GM21737 (cell line): ENCODE measurements around the gene TMEM269.
"Not testable (repeated sequence)": the region's sequence is repeated elsewhere in the genome, so short reads cannot be mapped to it uniquely, and the experiment has no call there.

Experiments used
- ATAC-seq: cut with Tn5 transposase; IDR thresholded peaks from one replicate; pipeline ENCODE4 v1.9.1; 2021; ENCODE audit warnings: mild to moderate bottlenecking, moderate library complexity; ENCODE audit not compliant: unreplicated experiment

TMEM269 gene

DNA sequence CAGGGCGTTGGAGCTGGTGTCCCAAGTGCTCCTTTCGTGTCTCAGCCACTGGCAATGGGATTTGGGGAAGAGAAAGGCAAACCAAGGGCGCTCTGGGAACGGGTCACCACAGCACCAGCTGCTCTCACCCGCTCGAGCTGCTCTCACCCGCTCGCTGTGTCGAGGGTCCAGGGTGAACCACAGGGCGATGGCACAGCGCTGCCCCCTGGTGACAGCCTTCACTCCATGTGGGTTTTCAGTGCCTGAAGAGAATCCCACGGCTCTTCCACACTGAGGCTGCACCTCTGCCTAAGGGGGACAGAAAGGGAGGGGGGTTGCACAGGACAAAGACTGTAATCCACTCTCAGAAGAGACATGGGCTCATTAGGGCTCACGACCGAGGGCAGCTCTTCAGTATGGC lies 37.7 kb upstream of the TMEM269 start:
- no peak for ATAC-seq

DNA sequence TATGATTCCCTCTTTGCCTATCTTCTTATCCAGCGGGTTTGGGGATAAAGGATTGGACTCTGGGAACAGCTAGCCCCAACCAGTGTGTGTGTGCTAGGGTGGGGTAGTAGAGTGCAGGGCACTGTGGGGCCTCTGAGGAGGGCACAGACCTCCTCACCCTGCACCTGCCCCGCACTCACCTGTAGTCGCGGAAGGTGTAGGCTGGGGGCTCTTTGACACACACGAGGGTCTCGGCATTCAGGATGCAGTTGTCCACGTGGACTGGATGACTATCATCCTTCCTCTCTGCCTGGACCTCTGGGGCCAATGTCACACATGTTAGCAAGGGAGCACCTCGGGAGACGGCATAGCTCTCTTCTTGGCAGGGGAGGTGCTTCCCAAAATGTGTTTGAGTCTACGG lies 36.8 kb upstream of the TMEM269 start:
- no peak for ATAC-seq

DNA sequence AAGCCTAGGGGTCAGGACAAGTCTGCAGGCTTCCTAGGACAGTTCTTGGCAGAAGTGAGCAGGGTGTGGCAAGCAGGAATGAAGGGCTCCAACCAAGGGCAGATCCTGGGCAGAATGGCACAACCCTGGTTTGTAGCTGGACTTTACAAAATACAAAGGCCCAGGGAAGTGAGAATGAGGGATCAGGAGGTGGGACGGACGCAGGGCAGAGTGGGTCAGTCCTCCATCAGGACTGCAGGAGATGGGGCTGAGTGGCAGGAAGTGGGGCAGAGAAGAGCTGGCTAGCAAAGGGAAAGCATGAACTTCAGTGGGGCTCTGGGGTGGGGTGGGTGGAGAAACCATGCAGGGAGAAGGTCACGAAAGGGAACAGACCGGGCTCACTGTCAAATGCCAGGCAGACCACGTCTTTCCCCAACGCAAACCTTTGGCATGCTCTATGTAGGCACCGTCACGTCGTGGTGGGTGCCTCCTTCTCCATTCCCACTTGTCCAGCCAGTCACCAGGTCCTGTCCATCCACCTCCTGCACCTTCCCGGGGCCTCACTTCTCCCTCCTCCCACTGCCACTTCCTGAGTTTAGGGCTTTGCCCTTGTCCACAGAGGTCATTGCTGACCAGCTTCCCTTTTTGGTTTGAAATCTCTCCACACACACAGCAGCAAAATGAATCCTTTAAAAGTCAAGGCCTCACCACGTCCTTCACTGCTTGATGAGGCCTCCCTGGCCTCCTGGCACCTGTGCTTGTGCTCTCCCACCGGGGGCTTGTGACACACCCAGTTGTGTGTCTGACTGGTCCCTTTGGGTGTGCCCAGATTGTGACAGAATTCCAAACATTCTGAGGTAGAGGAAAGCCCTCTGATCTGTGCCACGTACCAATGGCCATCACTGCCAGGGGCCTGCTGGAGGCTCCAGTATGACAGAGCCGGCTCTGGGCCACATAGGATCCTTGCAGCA lies 36.1 kb upstream of the TMEM269 start:
- no peak for ATAC-seq

DNA sequence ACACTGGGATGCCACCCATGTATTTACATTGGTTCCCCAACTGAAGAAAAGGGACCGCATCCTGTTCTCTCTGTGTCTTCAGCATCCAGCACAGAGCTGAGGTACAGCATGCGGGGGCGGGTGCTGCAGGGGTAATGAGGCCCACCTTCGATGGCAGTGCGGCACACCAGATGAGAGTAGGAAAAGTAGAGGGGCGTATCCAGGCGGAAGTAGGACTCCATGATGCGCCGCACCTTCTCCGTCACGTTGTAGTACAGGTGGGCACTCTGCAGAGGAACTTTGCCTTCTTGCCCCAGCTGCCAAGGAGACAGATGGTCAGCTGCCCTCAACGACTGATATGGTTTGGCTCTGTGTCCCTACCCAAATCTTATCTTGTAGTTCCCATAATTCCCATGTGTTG lies 34.8 kb upstream of the TMEM269 start:
- ATAC-seq, result no peak

DNA sequence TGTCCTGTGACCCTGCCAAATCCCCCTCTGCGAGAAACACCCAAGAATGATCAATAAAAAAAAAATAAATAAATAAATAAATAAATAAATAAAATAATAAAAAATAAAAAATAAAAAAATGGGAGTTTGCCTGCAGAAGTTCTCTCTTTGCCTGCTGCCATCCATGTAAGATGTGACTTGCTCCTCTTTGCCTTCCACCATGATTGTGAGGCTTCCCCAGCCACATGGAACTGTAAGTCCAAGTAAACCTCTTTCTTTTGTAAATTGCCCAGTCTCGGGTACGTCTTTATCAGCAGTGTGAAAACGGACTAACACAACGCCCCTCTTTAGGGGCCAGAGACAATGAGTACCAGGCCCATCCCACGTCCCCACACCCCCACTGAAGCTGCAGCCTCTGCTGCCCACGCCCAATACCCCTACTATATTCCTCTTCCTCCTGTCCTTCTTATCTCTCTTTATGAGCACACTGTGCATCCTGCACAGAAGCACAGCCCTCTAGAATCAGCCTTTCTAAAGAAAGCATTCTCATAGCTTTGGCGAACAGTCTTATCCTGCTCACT lies 33.2 kb upstream of the TMEM269 start:
- not testable (repeated sequence) for ATAC-seq

DNA sequence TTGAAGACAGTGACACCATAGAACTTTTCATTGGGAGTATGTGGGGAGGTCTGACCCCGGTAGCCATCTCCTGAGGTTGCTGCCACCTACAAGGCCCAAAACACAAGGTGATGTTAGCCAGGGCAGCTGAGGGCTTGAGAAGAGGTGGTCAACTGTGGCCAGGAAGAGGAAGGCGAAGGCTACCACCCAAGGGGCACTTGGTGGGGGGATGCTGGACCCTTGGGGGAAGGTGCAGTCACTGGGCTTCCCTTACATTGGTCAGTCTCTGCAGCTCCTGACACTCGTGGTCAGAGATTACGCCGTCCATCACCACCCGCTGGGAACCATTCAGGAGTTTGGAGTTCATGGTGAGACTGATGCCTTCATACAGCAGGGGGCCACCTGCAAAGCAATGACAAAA lies 32.5 kb upstream of the TMEM269 start:
- ATAC-seq, result no peak

DNA sequence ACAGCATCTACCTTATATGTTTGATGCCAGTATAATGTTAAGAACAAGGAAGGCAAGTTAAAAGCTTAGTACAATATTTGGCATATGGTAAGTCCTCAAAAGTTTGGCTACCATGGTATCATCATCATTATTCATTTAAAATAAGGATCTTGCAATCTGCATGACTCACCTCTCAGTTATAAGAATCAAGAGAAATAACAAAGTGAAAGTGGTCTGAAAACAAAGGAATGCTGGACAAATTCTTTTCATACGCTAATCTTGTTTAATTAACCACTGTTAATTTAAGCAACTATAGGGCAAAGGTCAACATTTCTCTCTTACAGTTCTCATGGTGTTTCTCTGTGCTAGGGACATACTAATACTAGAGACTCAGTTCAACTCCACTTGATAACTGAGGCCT lies 31.7 kb upstream of the TMEM269 start:
- no peak for ATAC-seq

DNA sequence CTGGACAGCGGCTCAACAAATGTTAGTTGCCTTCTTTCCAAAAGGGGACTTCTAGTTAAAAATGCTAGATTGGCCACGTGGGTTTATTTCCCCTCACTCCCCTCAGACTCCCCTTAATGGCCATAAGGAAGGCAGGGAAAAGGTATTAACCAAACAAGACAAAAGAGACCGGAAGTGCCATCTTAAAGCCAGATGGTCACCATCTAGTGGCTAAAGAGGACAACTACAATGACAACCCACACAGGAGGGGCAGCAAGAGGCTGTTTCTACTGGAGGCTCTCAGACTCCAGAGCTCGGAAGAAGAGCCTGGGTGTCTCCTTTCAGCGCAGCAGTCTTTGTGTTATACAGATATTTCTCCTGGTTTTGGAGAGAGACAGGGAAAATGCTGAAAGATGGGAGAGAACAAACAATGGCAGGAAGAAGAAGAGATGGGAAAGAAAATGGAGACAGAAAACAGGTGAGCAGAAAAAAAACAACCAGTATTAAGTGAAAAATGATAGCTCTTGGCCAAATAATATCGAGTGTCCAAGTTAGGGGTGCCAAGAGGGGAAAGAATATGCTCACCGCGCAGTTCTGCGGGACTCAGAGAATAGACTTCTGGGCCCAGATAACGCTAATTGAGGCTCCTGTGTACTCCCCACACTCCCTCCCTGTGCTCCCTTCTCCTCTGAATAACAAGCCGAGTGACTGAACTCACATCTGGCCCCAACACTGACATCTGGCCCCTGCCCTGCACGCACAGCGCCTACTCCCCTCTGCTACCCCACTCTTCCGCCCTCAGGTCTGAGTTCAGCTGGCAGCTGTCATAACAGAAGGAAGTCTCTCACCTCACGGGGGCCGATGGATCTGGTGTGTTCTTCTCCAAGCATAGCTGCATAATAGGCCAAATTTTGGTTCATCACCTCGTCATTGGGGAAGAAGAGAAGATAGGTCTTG lies 27.6 kb upstream of the TMEM269 start:
- no peak for ATAC-seq

DNA sequence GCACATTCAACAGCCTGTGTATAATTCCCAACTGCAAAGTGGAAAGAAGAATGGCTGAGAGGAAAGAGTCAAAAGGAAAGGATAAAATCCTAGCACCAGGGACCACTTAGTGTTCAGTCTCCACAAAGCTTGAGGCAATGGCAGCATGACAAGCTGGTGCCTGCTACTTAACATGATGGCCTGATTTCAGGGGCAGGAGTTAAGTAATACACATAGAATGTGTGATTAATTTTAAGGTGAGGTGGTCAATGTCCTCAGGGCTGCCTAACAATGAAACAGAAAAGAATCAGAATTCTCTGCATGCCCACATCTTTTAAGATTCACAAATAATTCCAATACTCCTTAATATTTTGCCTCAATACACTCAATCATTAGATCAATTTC lies 26.9 kb upstream of the TMEM269 start:
- ATAC-seq, result no peak

DNA sequence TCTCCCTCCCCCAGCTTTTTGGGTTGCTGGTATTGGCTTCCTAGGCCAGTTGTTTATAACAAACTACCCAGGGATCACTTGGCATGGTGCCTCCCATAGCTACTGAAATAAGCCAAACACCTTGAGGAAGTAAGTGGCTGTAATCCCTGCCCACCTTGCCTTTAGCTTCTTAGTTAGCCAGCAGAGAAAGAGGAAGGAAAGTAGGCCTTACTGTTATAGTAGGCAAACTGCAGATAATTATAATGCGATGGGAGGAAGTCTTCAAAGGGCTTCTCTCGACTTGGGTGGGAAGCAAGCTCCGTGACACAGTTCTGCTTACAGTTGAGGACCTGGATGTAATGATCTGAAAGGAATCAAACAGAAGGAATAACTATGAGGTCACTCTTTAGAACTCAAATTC lies 26.1 kb upstream of the TMEM269 start:
- ATAC-seq, result no peak

DNA sequence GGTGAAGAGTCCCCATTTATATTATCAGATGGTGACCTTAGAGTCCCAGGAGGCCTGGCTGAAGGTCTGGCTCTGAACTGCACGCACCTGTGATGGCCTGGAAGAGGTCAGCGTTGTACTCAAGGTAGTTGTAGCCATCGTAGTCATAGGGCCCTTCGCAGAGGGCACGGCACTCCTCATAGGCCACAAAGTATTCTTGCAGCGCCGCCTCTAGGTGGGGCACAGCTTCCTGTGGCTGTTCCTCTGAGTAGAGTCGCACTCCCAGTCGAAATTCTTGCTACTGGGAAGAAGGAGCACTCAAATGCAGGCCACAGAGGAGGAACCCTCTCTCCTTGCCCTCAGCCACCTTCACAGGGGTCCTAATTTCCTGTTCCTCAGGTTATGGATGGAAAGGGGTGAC lies 25.7 kb upstream of the TMEM269 start:
- ATAC-seq, result no peak

DNA sequence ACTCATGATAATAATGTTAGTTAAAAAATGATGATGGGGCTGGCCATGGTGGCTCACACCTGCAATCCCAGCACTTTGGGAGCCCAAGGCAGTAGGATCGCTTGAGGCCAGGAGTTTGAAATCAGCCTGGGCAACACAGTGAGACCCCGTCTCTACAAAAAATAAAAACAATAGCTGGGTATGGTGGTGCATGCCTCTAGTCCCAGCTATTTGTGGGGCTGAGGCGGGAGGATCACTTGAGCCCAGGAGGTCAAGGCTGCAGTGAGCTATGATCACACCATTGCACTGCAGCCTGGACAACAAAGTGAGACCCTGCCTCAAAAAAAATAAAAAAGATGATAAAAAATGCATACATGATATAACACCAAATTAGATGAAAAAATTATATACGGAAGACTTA lies 23.2 kb upstream of the TMEM269 start:
- no peak for ATAC-seq

DNA sequence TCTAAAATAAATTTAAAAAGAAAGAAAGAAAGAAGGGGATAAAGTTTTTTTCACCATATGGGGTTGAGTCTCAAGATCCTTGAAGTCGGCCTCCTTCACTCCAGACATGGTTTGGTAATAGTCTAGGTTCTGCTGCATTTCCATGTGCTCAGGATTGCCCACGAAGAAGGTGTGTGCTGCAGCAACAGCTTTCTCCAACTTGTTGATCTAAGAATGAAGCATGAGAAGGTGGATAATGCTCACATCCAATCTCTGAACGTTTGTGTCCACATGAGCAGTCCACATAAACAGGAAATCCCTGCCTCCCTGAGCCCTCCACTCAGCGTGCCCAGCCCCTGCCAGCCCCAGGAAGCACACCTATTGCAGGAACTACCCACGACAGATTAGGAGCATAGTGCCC lies 22.5 kb upstream of the TMEM269 start:
- ATAC-seq, result no peak

DNA sequence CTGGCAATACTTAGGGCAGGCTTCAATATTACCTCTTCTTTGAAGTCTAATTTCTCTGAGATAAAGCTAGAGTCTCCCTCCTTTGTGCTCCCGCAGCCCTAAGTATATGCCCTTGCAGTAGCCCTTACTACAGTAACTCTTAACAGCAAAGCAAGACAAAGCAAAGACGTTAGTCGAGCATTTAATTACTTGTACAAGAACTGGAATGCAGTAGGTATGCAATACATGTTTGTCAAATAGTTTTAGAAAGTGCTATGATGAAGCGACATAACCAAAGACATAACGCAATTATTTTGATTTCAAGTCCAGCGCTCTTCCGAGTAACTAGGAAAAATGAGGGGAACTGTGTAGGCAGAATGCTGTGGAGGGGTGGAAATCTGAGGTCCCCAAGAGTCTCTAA lies 19.5 kb upstream of the TMEM269 start:
- no peak for ATAC-seq

DNA sequence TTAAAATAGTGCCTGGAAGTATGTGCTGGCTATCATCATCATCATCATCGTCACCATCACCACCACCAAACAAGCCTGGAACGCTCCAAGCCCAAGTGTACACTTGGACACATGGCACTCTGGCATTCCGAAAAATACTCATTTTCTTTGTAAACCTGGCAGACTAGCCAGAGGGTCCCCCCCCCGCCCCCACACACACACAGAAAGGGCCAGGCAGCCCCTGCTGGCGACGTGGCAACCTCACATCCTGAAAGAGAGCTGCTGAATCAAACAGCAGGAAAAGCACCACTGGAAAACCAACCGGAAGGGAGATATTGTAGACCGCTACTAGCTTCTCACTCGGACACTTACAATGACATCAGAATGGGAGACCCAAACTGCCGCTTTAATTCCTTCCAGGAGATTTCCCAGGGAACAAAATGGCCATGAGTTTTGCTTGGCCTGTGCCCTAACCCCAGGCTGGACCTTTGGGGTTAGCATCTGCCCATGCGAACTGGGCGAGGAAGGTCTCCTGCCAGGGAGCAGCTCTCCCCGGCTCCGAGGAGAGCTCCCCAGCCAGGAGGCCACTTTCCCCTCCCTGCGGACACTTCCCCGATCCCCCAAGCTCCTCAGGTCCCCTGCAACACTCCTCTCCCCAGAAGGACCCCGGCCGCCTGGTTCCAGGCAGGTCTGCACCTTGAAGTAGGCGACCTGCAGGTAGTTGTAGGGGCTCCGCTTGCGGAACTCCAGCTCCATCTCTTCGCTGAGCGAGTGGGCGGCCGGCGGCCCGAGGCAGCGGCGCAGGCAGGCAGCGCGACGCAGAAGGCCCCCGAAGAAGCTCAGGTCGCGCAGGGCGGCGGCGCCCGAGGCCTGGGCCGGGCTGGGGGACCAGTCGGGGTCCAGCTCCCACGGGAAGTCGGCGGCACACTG lies 18.7 kb upstream of the TMEM269 start:
- peak; percentile 12 for ATAC-seq

DNA sequence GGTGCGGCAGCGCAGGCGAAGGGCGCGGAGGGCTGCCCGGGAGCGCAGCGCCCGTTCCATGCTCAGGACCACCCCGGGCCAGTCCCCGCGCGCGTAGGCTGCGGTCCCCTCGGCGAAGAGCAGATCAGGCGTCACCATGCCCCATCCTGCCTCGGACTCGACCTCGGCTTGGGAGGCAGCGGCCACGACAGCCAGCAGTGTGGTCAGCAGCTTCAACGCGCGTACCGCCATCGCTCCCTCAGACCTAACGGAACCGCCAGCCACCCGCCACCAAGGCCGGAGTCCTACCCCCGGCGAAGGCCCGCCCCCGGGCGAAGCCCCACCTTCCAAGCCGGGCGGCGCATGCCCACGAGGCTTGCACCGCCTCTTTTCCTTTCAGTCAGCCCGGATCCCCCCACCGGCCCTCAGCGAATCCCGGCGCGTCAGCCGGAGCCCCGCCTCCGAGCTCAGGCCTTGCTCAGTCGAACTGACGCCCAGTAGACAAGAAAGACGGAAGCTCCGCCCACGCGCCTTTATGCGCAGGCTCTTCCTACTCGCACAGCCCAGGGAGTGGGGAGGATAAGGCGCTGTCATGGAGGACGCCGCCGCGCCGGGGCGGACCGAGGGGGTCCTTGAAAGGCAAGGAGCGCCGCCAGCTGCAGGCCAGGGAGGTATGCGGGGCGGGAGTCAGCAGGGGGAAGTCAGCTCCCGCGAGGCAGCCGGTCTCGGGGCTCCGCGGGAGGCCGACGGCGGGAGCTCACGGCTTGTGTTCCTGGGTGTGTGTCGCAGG lies 17.9 kb upstream of the TMEM269 start, which contains the start of the genes C1orf50 and P3H1:
TSS of gene C1orf50 (plus strand) at position 509 of the 769 bp plus-strand sequence. CDS start at position 572, 63 bp downstream.
TSS of gene P3H1 (minus strand) at position 288 of the 769 bp plus-strand sequence. CDS start at position 231, 57 bp downstream.
- ATAC-seq, result peak; percentile 86

DNA sequence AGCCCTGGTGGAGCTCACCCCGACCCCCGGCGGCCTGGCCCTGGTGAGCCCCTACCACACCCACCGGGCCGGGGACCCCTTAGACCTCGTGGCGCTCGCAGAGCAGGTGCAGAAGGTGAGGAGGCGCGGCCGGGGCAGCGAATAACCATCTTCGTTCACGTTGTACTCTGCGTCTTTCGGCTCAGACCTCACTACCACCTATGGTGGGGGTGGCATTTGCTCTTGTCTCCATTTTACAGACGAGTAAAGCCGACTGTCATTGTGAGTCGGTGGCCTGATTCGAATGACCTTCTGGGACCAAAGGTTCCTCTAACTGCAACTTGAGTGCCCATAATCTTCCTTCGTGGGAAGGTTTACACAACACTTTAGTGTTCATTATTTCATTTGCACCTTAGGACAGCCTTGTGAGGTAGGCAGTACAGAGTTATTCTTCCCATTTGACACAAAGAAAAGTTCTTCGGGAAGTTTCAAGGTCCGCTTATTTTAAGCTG lies 17.2 kb upstream of the TMEM269 start:
- ATAC-seq, result peak; percentile 3

DNA sequence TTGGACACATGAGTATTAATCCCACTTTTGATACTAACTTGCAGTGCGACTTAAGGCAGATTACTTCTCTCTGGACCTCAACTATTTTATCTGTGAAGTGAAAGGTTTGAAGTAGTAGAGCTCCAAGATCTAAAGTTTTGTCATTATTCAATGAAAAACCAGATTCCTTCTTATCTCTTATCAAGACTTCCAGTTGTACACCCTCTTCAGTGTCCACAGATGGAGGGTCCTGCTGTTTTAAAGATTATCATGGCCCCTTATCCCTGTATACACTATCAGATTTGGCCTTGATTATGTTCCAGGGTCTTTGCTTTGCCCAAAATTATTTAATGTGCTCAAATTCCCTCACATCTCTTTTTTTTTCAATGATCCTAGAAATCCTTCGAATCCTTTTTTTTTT lies 16.6 kb upstream of the TMEM269 start:
- ATAC-seq, result no peak

DNA sequence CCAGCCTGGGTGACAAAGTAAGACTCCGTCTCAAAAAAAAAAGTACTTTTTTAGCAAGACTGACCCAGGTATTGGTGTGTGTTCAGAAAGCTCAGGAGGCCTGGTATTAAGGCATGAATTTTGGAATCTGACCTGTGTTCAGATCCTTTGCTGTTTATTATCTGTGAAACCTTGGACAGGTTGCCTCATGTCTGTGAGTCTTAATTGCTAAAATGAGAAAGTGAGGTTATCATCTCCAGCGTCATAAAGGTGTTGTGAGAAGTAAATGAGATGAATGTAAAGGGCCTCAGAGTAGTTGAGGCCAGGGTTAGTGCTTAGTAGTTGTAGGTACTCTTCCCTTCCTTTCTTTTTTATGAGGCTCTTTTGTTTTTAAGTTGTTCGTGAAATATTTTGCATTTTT lies 15.0 kb upstream of the TMEM269 start:
- no peak for ATAC-seq
